GM18870 (cell line): Measurements from ENCODE around the gene SHD.
"Not testable (repeated sequence)": the region's sequence is repeated elsewhere in the genome, so short reads cannot be mapped to it uniquely, and the experiment has no call there.

Experiments used
- ATAC-seq: cut with Tn5 transposase; IDR thresholded peaks from one replicate; pipeline ENCODE4 v1.9.1; 2021; ENCODE audit warnings: moderate library complexity; ENCODE audit not compliant: unreplicated experiment

The SHD gene

GRCh38 chr19:4278419-4279266 lies at the start of gene SHD:
TSS of gene SHD (plus strand) at chr19:4279266. CDS start at chr19:4280064, 798 bp downstream.
- ATAC-seq = no peak

GRCh38 chr19:4230237-4230636 lies 48.8 kb upstream of the SHD start:
- not testable (repeated sequence) for ATAC-seq

GRCh38 chr19:4231521-4231920 lies 47.5 kb upstream of the SHD start:
- ATAC-seq = not testable (repeated sequence)

GRCh38 chr19:4232139-4232538 lies 46.9 kb upstream of the SHD start:
- ATAC-seq = not testable (repeated sequence)

- ATAC-seq = no peak
Measured at GRCh38 chr19:4232614-4233281, 46.3 kb upstream of the SHD start.

GRCh38 chr19:4233282-4233853 lies 45.7 kb upstream of the SHD start:
- ATAC-seq = no peak

GRCh38 chr19:4234142-4234861 lies 44.8 kb upstream of the SHD start:
- ATAC-seq = no peak

- no peak for ATAC-seq
Measured at GRCh38 chr19:4234862-4235201, 44.2 kb upstream of the SHD start.

- not testable (repeated sequence) for ATAC-seq
Measured at GRCh38 chr19:4237510-4237909, 41.6 kb upstream of the SHD start.

- ATAC-seq = no peak
Measured at GRCh38 chr19:4238831-4239230, 40.2 kb upstream of the SHD start.

GRCh38 chr19:4241824-4242430 lies 37.1 kb upstream of the SHD start:
- ATAC-seq = no peak

- ATAC-seq = not testable (repeated sequence)
Measured at GRCh38 chr19:4245938-4246337, 33.1 kb upstream of the SHD start.

GRCh38 chr19:4246767-4247593 lies 32.1 kb upstream of the SHD start, which contains the start of gene YJU2:
TSS of gene YJU2 (plus strand) at chr19:4247080. CDS start at chr19:4247147, 67 bp downstream.
- ATAC-seq = peak; percentile 83

- ATAC-seq = no peak
Measured at GRCh38 chr19:4256563-4256962, 22.5 kb upstream of the SHD start.

GRCh38 chr19:4257025-4257424 lies 22.0 kb upstream of the SHD start:
- ATAC-seq = no peak

GRCh38 chr19:4258181-4258580 lies 20.9 kb upstream of the SHD start:
- ATAC-seq = no peak

GRCh38 chr19:4260613-4261191 lies 18.4 kb upstream of the SHD start:
- ATAC-seq = no peak

- ATAC-seq = no peak
Measured at GRCh38 chr19:4264812-4265211, 14.3 kb upstream of the SHD start.

GRCh38 chr19:4266253-4267000 lies 12.6 kb upstream of the SHD start:
- no peak for ATAC-seq
